Stimulated activated CD4-positive, alpha-beta T cell treated with anti-CD3 and anti-CD28 coated beads, Interleukin-2, amount 100 ng/mL, for 48 hours (primary cell): ENCODE measurements around the gene NUP133.
A peak's percentile ranks its signal among the peaks of the same experiment; 100 is the strongest.
"Not testable (repeated sequence)": the region's sequence is repeated elsewhere in the genome, so short reads cannot be mapped to it uniquely, and the experiment has no call there.

ENCODE experiments used
- DNase-seq, 2 donors: peaks; one replicate each; pipeline ENCODE4 v3.0.0-alpha.2; 2020

Gene NUP133

DNA sequence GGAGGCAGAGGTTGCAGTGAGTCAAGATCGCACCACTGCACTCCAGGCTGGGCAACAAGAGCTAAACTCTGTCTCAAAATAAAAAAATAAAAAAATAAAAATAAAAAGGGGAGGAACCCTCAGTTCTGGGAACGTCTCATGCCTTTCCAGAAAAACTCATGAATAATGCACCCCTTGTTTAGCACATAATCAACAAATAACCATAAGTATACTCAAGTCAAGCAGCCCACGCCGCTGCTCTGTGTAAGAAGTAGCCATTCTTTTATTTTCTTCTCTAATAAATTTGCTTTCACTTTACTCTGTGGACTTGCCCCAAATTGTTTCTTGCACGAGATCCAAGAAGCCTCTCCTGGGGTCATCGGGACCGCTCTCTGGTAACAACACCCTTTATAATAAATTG, 59.8 kb downstream of the NUP133 start:
- no peak for DNase-seq

- no peak for DNase-seq
Measured at GRCh38 chr1:229447809-229448252, 60.3 kb downstream of the NUP133 start.

DNA sequence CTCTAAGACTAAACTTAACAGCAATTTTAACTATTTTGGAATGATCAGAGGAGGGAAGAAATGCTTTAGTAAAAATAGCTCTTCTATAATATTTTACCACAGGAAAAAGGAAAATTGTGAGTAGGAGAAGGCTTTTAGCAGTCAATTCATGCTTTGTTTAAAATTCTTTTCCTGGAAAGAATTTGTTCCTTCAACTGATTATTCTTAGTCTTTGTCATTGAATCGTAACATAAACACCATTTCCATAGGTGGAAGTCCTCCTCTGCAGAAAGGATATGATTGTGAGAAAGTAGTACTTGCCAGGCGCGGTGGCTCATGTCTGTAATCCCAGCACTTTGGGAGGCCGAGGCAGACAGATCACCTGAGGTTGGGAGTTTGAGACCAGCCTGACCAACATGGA, 62.3 kb downstream of the NUP133 start:
- no peak for DNase-seq

DNA sequence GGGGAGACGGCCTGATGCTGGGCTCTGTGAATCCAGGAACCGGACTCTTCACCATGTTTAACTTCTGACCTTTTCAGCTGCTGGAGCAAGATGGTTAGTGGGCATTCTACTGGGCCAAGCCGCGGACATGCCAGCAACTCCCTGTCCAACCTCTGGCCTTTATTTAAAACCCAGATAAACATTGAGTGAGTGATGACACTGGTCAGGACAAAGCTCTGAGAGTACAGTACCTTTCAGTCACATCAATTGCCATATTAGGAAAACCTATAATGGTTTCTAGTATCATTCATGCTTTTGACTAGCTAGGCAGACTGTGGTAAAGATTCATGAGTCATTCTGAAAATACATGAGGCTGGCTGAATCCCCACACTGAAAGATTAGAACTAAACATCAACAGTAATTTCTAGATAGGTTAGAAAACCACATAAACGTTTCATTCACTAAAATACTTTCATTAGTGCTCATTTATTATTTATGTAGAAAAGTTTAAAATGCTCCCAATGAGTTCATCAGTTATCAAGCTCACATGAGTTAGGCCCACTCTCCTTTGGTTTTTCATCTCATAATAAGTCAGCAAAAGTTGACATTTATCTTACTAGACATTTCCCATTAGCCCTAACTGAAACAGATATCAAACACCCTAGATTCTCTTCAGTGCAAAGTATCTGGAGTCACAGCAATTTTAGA, 67.1 kb downstream of the NUP133 start:
- no peak for DNase-seq

DNA sequence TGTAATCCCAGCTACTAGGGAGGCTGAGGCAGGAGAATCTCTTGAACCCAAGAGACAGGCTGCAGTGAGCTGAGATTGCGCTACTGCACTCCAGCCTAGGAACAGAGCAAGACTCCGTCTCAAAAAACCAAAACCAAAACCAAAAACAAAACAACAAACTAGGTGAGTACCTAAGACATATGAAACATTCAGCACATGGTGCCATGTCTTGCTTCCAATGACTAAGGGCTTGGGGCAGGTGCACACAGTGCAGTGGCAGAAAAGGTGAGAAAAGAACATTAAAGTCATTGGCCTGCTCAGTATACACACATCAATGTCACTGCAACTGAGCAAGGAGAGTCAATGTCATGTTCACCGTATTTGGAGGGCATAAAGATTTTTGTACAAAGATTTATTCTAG, 70.1 kb downstream of the NUP133 start:
- DNase-seq, result no peak

DNA sequence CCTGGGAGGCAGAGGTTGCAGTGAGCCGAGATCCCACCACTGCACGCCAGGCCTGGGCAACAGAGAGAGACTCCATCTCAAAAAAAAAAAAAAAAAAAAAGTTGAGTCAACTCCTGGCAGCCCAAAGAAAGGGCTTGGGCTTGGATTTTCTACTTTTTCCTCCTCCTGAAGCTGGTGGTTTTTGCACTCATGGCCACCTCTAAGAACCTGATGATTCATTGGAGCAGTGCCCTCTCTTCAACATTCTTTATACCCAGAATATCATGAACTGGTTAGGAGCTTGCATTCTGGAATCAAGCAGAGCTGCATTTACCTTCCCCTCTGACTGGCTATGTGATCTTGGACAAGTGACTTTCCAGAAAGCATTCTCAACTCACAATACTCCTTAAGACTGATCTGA, 70.7 kb downstream of the NUP133 start:
- no peak for DNase-seq

- no peak for DNase-seq
Measured at GRCh38 chr1:229436201-229436600, 71.9 kb downstream of the NUP133 start.

DNA sequence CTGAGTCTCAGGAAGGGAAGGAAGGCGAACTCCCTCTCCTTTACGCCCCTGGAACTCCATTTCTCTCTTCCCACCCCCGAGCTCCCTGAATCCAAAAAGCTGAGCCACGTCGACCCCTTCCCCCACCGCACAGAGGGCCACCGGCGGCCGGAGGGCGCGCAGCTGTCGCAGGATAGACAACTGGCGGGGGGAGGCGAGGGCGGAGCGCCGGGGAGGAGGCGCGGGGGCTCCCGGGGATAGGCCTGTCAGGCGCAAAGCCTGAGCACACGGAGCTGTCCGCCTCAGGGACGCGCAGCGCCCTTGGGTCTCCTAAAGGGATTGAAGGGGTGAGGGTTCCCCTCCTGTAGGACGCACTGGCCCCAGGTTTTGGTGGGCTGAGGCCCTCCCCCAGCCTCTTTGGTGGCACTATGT, 73.5 kb downstream of the NUP133 start:
- no peak for DNase-seq

DNA sequence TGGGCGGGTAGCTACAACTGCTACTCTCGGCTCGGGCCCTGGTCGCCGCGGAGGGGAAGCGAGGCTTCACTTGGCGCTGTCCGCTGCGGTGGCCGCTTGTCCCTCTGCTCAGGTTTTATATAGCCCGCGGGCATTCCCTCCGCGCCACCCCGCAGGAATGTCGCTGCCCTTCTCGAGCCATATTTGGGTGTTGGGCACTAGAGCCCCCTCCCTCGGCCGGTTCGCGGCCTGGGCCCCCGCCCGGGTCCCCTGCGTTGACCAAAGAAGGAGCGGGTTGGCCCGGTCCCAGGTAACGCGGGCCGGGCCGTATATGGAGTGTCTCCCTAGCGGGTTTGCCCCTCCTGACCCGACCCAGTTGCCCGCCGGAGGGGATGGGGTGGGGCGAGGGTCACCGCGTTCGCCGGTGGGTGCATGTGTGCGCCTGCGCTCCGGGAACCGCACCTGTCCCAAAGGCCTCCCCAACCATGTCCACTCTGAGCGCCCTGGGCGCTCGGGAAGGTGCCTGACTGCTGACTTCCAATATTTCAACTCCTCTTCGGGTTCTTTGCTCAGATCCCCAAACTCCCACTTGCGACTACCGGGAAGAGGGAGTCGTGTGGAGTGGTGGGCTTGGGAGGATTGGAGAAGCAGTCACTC, 74.0 kb downstream of the NUP133 start, which contains the start of gene ACTA1:
Gene ACTA1 (minus strand): TSS at position 90 of the 636 bp plus-strand sequence. CDS start 979 bp downstream, outside the sequence.
- DNase-seq, result no peak

DNA sequence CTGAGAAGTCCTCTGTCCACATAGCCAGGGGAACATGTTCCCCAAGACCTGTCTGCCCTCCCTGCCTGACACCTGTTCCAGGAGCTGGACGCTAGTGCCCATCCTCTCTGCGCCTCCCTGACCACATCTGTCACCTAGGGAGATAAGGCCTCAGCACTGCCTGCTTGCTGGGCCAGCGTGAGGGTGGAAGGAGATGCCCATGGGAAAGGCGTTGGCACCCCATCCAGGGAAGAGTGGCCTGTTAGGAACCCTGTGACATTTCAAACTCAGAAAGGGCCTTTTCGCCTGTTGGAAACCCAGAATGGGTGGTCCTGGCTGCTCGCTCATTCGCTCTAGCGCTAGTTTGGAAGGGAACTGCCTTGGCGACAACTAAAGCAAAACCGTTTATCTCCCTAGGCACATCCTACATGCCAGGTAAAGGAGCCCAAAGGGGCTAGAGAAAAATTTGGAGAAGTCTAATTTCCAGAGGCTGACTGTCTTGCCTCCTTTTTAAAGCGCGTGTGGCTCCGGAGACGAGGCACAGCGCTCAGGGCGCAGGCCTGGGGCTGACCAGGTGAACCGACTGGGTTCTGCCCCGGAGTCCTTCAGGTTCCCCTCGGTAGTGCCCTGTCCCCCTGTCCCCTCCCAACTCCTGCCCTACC, 74.7 kb downstream of the NUP133 start:
- no peak for DNase-seq

- no peak for DNase-seq
Measured at GRCh38 chr1:229432905-229433304, 75.2 kb downstream of the NUP133 start.

- DNase-seq, result no peak
Measured at GRCh38 chr1:229432116-229432461, 76.1 kb downstream of the NUP133 start.

DNA sequence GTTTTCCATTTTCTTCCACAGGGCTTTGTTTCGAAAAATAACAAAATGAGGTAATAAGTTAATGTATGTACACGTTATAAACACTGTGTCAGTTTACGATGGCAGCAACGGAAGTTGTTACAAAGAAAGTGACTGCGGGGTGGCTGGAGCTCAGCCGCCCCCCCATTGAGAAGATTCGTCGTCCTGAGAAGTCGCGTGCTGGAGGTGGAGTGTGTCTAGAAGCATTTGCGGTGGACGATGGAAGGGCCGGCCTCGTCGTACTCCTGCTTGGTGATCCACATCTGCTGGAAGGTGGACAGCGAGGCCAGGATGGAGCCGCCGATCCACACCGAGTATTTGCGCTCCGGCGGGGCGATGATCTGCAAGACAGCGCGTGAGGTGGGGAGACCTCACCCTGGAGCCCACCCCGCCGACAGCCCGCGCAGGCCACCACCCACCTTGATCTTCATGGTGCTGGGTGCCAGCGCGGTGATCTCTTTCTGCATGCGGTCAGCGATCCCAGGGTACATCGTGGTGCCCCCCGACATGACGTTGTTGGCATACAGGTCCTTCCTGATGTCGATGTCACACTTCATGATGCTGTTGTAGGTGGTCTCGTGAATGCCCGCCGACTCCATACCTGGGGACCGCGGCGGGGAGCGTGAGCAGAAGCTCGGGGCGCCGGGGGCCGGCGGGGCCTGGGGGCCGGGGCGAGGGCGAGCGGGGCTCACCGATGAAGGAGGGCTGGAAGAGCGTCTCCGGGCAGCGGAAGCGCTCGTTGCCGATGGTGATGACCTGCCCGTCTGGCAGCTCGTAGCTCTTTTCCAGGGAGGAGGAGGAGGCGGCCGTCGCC, 76.6 kb downstream of the NUP133 start:
- DNase-seq, result no peak

- DNase-seq, result peak in 1 of 2 donors; percentile 39
Measured at GRCh38 chr1:229430761-229431283, 77.3 kb downstream of the NUP133 start.

GRCh38 chr1:229428256-229428655, 79.9 kb downstream of the NUP133 start:
- DNase-seq, result no peak

DNA sequence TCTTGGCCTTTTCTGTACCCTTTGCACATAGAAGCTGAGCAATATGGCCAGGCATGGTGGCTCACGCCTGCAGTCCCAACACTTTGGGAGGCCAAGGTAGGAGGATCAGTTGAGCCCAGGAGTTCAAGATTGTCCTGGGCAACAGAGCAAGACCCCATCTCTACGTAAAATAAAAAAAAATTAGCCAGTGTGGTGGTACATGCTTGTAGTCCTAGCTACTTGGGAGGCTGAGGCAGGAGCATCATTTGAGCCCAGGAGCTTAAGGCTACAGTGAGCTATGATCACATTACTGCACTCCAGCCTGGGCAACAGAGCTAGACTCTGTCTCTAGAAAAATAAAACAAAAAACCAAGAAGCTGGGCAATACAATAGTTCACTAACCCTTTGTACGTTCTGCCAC, 80.6 kb downstream of the NUP133 start:
- DNase-seq, result no peak

DNA sequence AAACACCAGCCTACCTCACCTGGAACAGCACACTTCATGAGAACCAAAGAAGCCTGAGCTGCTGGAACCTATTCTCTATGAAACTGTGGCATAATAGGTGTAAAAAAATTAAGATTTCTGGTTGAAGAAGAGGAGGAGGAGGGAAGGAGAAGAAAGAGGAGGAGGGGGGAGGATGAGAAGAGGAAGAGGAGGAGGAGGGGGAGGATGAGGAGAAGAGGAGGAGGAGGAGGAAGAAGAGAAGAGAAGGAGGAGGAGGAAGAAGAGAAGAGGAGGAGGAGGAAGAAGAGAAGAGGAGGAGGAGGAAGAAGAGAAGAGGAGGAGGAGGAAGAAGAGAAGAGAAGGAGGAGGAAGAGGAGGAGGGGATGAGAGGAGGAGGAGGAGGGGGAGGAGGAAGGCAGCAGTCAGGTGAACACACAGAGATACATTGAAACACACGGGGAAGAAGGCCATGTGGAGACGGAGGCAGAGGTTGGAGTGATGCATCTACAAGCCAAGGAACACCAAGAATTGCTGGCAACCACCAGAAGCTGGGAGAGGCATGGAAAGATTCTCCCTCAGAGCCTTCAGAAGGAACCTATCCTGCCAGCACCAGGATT, 82.5 kb downstream of the NUP133 start:
- DNase-seq, result no peak

GRCh38 chr1:229420765-229421164, 87.4 kb downstream of the NUP133 start:
- DNase-seq, result no peak

DNA sequence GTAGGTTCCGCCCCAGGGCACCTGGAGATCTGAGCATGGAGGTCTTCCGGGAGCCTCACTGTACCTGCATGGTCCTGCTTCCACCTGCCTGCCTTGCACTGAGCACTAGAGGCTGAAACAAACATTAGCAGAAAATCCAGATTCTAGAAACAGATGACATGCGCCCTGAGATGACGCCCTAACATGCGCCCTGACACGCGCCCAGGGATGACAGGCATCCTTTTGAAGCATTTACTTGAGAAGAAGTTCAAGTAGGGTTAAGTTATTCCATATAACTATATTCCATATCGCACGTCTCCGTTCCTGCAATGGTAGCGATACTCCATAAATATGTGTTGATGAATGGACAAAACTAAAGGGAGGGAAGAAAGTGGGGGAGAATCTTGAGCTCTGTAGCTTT, 87.9 kb downstream of the NUP133 start:
- no peak for DNase-seq

DNA sequence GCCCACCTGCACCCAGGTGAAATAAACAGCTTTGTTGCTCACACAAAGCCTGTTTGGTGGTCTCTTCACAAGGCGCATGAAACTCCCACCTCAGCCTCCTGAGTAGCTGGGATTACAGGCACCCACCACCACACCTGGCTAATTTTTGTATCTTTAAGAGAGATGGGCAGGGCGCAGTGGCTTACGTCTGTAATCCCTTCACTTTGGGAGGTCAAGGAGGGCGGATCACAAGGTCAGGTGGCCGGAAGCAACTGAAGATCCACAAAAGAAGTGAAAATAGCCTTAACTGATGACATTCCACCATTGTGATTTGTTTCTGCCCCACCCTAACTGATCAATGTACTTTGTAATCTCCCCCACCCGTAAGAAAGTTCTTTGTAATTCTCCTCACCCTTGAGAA, 89.6 kb downstream of the NUP133 start:
- not testable (repeated sequence) for DNase-seq

DNA sequence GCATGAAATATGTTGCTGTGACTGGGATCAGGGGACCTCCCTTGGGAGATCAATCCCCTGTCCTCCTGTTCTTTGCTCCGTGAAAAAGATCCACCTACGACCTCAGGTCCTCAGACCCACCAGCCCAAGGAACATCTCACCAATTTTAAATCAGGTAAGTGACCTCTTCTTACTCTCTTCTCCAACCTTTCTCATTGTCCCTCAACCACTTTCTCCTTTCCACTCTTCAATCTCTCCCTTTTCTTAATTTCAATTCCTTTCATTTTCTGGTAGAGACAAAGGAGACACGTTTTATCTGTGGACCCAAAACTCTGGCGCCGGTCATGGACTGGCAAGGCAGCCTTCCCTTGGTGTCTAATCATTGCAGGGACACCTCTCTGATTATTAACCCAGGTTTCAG, 95.3 kb downstream of the NUP133 start:
- not testable (repeated sequence) for DNase-seq

GRCh38 chr1:229412056-229412455, 96.1 kb downstream of the NUP133 start:
- no peak for DNase-seq
